Measurements from ENCODE around the gene KDM5B.

DNA sequence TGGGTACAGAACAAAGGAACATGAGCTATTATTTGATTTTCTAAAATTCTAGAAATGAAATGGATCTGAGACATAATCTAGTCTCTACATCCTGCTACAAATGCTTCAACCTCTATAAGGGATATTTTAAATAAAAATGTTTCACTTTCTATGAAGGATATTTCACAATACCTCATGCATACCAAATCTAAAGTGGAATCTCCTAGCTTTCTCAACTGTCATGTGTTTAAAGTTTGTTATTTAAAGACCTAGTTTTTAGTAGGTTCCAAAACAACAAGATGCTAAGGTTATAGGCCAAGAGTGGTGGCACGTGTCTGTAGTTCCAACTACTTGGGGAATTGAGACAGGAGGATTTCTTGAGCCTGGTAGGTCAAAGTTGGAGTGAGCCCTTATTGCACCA, 47.6 kb downstream of the KDM5B start:
- TF ChIP-seq HDGF (IDR thresholded peaks at IDR 0.05; ENCODE audit: borderline replicate concordance) = no peak
- TF ChIP-seq ARNT (IDR thresholded peaks at IDR 0.05) = no peak
- TF ChIP-seq FOXM1 (IDR thresholded peaks at IDR 0.05; ENCODE audit: borderline replicate concordance) = no peak
- TF ChIP-seq SP1 (IDR thresholded peaks at IDR 0.05) = no peak
- TF ChIP-seq BHLHE40 (IDR thresholded peaks at IDR 0.05; ENCODE audit: borderline replicate concordance) = no peak
- no peak for TF ChIP-seq ELF4 (IDR thresholded peaks at IDR 0.05)
- TF ChIP-seq CTBP1 (IDR thresholded peaks at IDR 0.05; ENCODE audit: borderline replicate concordance) = no peak
- no peak for TF ChIP-seq NFRKB (IDR thresholded peaks at IDR 0.05)
- no peak for TF ChIP-seq TARDBP (IDR thresholded peaks at IDR 0.05)

All from HEK293T (cell line).